ENCODE measurements around the gene LYSMD1. TPM values are rescaled to one million over a fixed set of nuclear protein-coding genes. Genes with fewer than 3 reads are reported as not detected.

The LYSMD1 gene, protein sequence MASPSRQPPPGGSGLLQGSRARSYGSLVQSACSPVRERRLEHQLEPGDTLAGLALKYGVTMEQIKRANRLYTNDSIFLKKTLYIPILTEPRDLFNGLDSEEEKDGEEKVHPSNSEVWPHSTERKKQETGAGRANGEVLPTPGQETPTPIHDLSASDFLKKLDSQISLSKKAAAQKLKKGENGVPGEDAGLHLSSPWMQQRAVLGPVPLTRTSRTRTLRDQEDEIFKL
- 4.8 and 5.3 TPM in 2 replicates for total RNA-seq

DNA sequence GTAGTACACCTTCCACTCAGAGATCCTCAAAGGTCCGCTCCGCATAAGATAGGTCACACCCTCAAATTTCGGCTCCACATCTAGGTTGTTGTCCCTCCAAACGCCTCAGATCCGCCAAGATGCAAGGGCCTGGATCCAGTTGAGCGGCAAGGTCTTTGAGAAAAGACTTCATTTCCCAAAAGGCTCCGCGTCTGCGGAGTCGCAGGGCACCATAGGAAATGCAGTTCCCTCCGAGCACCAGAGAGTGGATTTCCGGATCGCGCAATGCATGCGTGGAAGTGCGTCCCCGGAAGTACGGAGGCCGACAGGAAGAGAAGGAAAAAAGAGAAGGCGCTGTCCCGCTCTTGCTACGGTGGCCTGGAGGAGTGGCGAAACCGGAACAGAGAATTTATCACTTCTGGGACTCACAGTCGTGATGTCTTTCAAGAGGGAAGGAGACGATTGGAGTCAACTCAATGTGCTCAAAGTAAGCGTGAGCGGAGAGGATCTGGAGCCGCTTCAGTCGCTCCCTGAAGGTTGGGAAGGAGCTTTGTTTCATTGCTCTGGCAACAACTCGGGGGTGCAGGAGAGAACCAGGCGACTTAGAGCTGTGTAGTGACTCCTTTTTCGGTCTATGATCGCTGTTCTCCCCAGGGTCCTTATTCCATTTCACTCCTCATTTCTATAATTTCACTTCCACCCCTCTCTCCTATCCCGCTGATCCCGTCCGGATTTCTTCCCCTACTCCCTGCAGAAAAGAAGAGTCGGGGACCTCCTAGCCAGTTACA is at the start of gene LYSMD1, which contains the start of gene SCNM1:
LYSMD1 (minus strand) TSS at position 165 of the 767 bp plus-strand sequence. CDS start 644 bp downstream, outside the sequence.
SCNM1 (plus strand) TSS at position 407 of the 767 bp plus-strand sequence; CDS start at position 416, 9 bp downstream.

DNA sequence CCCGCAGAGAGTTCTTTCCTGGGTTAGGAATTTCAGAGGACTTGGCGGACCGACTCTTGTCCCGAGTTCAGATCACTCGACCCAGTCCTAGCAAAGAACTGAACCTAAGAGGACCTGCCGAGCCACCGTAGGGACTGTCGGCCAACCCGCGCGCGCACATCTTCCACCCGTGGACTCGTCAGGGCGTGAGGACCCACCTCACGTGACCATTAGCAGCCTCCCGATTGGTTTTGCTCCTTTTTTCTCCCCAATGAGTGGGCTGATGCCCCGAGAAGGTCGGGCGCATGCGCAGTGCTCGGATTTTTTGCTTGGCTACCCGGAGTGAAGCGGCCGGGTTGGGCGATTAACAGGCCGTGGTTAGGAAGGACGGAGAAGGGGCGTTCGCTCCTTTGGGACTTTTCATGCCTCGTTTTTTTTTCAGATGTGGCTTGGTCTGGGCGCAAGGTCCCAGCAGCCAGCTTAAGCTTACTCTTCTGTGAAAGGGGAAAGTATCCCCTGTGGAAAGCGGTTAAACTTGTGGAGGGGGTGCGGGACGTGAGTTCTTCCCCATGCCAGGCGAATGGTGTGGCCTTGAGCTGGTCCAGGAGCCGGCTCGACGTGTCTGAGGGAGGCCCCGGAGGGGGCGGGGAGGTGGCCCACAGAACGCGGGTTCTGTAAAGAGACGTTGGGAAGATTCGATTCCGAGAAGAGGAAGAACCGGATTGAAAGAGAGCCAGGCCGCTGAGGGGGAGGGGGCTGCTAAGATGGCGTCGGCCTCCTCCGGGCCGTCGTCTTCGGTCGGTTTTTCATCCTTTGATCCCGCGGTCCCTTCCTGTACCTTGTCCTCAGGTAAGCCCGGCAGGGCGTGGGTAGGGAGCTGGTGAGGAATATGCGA is 32.8 kb upstream of the LYSMD1 start, which contains the start of gene PIP5K1A:
PIP5K1A (plus strand) TSS at position 299 of the 874 bp plus-strand sequence; CDS start at position 744, 445 bp downstream.

DNA sequence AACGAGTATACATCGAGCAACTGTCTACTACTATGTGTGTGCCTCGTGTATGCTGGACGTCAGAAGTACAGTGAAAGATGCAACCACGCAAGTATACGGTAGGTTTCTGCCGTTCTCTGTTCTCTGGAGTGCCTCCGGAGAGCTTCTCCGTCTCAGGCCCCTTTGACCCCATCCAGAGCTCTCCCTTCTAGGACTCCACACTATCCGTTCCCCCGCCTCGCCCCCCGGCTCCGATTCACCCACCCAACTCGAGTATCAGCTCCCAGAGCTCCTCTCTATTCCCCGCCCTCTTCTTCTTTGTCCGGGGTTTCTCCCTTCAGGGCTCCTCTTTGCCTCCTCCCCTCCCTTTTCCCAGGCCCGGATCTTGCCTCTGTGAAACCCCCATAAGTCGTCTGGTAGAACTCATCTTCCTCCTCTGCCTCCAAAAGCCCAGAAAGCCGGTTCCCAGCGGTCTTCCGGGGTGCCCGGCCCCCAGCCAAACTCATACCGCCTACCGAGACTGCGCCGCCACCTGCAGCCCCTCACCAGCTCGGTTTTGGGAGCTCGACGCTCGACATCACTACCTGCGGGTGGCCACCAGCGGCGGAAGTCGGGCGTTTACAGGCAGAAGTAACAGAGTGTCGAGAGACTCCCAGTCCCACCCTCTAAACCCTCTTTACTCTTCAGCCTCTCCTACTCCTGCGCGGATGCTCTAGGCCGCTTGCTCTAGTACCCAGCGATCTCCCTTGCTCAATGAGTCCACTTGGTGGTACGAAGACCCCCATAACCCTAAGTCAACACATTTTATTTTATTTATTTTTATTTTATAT is 24.1 kb upstream of the LYSMD1 start, which contains the start of gene VPS72:
VPS72 (minus strand) TSS at position 561 of the 809 bp plus-strand sequence; CDS start at position 485, 76 bp downstream.

DNA sequence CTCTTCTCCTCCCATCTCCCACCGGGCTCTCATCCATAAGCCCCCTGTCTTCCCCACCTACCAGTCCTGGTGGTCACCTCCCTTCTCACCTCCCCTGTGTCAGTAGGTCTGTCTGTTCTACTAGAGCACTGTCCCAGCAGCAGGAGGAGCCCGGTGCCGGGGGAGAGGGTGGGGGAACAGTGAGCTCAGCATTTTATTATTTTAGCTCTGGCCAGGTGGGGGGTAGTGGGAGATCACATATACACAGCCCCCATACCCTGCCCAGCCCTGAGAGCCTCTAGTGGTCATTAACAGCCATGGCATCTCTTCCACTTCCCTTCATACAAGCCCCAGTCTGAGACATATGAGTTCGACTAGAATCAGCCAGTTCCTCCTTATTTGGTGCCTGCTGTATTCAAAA is 10.2 kb upstream of the LYSMD1 start, which contains the start of gene TMOD4:
TMOD4 (minus strand) TSS at position 119 of the 400 bp plus-strand sequence. CDS start 1,106 bp downstream, outside the sequence.

DNA sequence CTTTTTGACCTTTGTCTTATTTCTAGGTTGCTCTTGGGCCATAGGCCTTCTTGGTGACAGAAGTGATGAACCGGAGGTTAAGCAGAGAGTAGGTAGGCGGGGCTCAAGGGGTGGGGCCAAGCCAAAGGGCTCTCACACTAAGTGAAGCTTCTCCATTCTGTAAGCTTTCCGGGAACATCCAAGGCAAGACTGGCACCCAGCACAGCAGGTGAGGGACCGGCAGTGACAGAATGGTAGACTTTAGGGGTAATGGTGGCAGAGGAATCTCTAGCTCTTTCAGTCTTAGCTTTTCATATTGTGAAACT is 9.2 kb downstream of the LYSMD1 start, which contains the start of gene TNFAIP8L2:
TNFAIP8L2 (plus strand) TSS at position 135 of the 305 bp plus-strand sequence. CDS start 2,049 bp downstream, outside the sequence.

DNA sequence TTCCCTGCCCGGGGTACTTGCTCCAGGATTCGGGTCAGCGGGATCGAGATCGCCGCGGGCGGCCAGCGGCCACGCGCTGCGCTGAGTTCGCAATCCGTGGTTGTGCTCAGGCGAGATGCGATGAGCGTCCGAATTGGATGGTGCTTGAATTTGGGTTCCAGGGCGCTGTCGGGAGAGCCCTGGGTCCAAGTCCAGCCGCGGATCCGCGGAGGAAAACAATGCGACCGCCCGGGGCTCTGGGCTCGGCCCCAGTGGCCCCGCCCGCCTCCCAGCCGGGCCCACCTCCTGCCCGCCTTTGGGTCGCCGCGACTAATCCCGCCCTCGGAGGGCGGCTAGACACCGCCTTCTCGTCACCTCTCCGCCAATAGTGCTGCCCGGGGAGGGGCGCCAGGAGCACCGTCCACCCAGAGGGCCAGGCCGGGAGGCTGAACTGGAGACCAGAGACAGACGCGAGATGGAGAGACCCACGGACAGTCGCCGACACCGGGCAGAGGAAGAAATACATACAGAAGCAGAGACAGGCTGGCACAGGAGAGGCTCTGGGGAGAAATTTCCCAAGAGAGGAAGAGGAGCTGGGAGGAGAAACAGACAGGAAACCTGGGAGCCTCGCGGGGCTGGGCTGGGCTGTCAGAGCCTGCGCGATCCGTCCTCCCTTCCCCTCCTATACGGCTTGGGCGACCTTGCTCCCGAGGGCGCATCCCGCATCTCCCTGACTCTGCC is 19.1 kb downstream of the LYSMD1 start, which contains the start of gene SEMA6C:
SEMA6C (minus strand) TSS at position 220 of the 720 bp plus-strand sequence. CDS start 4,010 bp downstream, outside the sequence.

Other genes starting within 250 kb of the LYSMD1 start
- 36.7 and 39.6 TPM in 2 replicates for gene SETDB1, start 239.5 kb downstream of the LYSMD1 start, total RNA-seq
- 91.1 and 125 TPM in 2 replicates for gene CERS2, start 191.1 kb downstream of the LYSMD1 start, total RNA-seq
- not detected in 2 replicates for gene ANXA9, start 183.6 kb downstream of the LYSMD1 start, total RNA-seq
- gene MINDY1, start 159.0 kb downstream of the LYSMD1 start, total RNA-seq = 8.8 and 13.3 TPM in 2 replicates
- 8.0 and 8.7 TPM in 2 replicates for gene PRUNE1, start 157.5 kb downstream of the LYSMD1 start, total RNA-seq
- 0.13 and 0.36 TPM in 2 replicates for gene BNIPL, start 129.3 kb downstream of the LYSMD1 start, total RNA-seq
- 1.7 and 2.9 TPM in 2 replicates for gene C1orf56, start 118.2 kb downstream of the LYSMD1 start, total RNA-seq
- gene CDC42SE1, start 106.3 kb downstream of the LYSMD1 start, total RNA-seq = 78.6 and 80.0 TPM in 2 replicates
- 7.5 and 11.7 TPM in 2 replicates for gene MLLT11, start 105.5 kb downstream of the LYSMD1 start, total RNA-seq
- 7.0 and 7.5 TPM in 2 replicates for gene GABPB2, start 95.1 kb downstream of the LYSMD1 start, total RNA-seq
- 15.5 and 16.6 TPM in 2 replicates for gene SEMA6C, start 19.3 kb downstream of the LYSMD1 start, total RNA-seq
- gene TNFAIP8L2, start 9.3 kb downstream of the LYSMD1 start, total RNA-seq = not detected in 2 replicates
- gene SCNM1, start 242 bp upstream of the LYSMD1 start, total RNA-seq = 27.0 and 29.0 TPM in 2 replicates
- 0.53 TPM in 1 of 2 replicates, not detected in the other for gene TMOD4, start 10.1 kb upstream of the LYSMD1 start, total RNA-seq
- 40.4 and 46.2 TPM in 2 replicates for gene VPS72, start 24.3 kb upstream of the LYSMD1 start, total RNA-seq
- 75.6 and 77.0 TPM in 2 replicates for gene PIP5K1A, start 32.6 kb upstream of the LYSMD1 start, total RNA-seq
- 122 and 124 TPM in 2 replicates for gene PSMD4, start 88.8 kb upstream of the LYSMD1 start, total RNA-seq
- 9.8 and 11.3 TPM in 2 replicates for gene ZNF687, start 116.4 kb upstream of the LYSMD1 start, total RNA-seq
- gene PI4KB, start 161.5 kb upstream of the LYSMD1 start, total RNA-seq = 42.9 and 43.9 TPM in 2 replicates
- gene RFX5, start 181.3 kb upstream of the LYSMD1 start, total RNA-seq = 51.7 and 62.8 TPM in 2 replicates
- gene SELENBP1, start 206.8 kb upstream of the LYSMD1 start, total RNA-seq = 11.3 and 12.1 TPM in 2 replicates
- 355 and 391 TPM in 2 replicates for gene PSMB4, start 233.7 kb upstream of the LYSMD1 start, total RNA-seq